Astrocyte (in vitro differentiated cells and primary cell): ENCODE results near the gene PTPRN2. TPM values are rescaled to one million over a fixed set of nuclear protein-coding genes. Genes with fewer than 3 reads are reported as not detected.

Experiments
- DNase-seq: peaks from one replicate; pipeline ENCODE4 v3.0.0-alpha.2; 2010; ENCODE audit warnings: low read depth
- FAIRE-seq: peaks from 2 replicates; lab custom pipeline; 2011; peaks lifted over from hg19 to GRCh38; lab: Jason Lieb, UNC
- H2AFZ ChIP-seq: 2 replicates; pipeline ENCODE4 v1.6.0; 2012; ENCODE audit warnings: low read depth, low read length, inconsistent platforms
- H3K27ac ChIP-seq: 2 replicates; pipeline ENCODE4 v1.5.1; 2011; ENCODE audit warnings: low read depth, low read length, inconsistent platforms
- H3K27me3 ChIP-seq: 2 replicates; pipeline ENCODE4 v1.6.0; 2011; ENCODE audit warnings: low read length, inconsistent platforms; ENCODE audit not compliant: insufficient read depth
- H3K36me3 ChIP-seq: 2 replicates; pipeline ENCODE4 v1.5.1; 2011; ENCODE audit warnings: low read length, inconsistent platforms; ENCODE audit not compliant: insufficient read depth
- H3K4me1 ChIP-seq: 2 replicates; pipeline ENCODE4 v1.5.1; 2011; ENCODE audit warnings: low read length, inconsistent platforms; ENCODE audit not compliant: insufficient read depth
- H3K4me2 ChIP-seq: 2 replicates; pipeline ENCODE4 v1.6.0; 2012; ENCODE audit warnings: low read length, inconsistent platforms
- H3K4me3 ChIP-seq: 2 replicates; pipeline ENCODE4 v1.5.1; 2011; ENCODE audit warnings: low read depth, mild to moderate bottlenecking, low read length, inconsistent platforms; ENCODE audit not compliant: insufficient read depth
- H3K79me2 ChIP-seq: 2 replicates; pipeline ENCODE4 v1.6.0; 2012; ENCODE audit warnings: mild to moderate bottlenecking, low read length, inconsistent platforms; ENCODE audit not compliant: insufficient read depth
- H3K9ac ChIP-seq: 2 replicates; pipeline ENCODE4 v1.6.0; 2012; ENCODE audit warnings: mild to moderate bottlenecking, low read length, inconsistent platforms
- H3K9me3 ChIP-seq: 2 replicates; pipeline ENCODE4 v1.5.1; 2012; ENCODE audit warnings: low read depth, mild to moderate bottlenecking, low read length, inconsistent platforms; ENCODE audit not compliant: insufficient read depth
- H4K20me1 ChIP-seq: 2 replicates; pipeline ENCODE4 v1.6.0; 2012; ENCODE audit warnings: low read length, inconsistent platforms; ENCODE audit not compliant: insufficient read depth
- H3K27ac Mint-ChIP-seq: one replicate; pipeline ENCODE4 v1.8.0; 2021; ENCODE audit warnings: mild to moderate bottlenecking, mixed read lengths; ENCODE audit not compliant: unreplicated experiment
- H3K27me3 Mint-ChIP-seq: one replicate; pipeline ENCODE4 v1.8.0; 2021; ENCODE audit warnings: low read depth, mixed read lengths; ENCODE audit not compliant: unreplicated experiment
- H3K36me3 Mint-ChIP-seq: one replicate; pipeline ENCODE4 v1.8.0; 2021; ENCODE audit warnings: low read depth, mixed read lengths; ENCODE audit not compliant: unreplicated experiment
- H3K4me1 Mint-ChIP-seq: one replicate; pipeline ENCODE4 v1.8.0; 2021; ENCODE audit warnings: low read depth, mixed read lengths; ENCODE audit not compliant: unreplicated experiment
- H3K4me3 Mint-ChIP-seq: one replicate; pipeline ENCODE4 v1.8.0; 2021; ENCODE audit warnings: mild to moderate bottlenecking, moderate library complexity, mixed read lengths; ENCODE audit not compliant: unreplicated experiment
- H3K9me3 Mint-ChIP-seq: one replicate; pipeline ENCODE4 v1.8.0; 2021; ENCODE audit warnings: mild to moderate bottlenecking, mixed read lengths; ENCODE audit not compliant: unreplicated experiment
- EZH2 ChIP-seq: IDR thresholded peaks from 2 replicates; pipeline ENCODE4 v1.6.1; 2012; ENCODE audit warnings: mild to moderate bottlenecking, low read length, inconsistent platforms; ENCODE audit not compliant: insufficient read depth
- total RNA-seq: library from RNA; stranded (reverse); gene quantifications from 2 replicates; pipeline ENCODE4 v1.2.1, GENCODE V29; 2021
- TF ChIP-seq, protein P1 (sequence below): IDR thresholded peaks from 2 replicates; pipeline ENCODE4 v1.5.1; 2011; ENCODE audit warnings: low read depth, mild to moderate bottlenecking, inconsistent platforms, low read length, moderate library complexity; ENCODE audit not compliant: insufficient read depth

PTPRN2 gene
- total RNA-seq, 1 donor from 2014 or later, result 0.09 TPM

DNA sequence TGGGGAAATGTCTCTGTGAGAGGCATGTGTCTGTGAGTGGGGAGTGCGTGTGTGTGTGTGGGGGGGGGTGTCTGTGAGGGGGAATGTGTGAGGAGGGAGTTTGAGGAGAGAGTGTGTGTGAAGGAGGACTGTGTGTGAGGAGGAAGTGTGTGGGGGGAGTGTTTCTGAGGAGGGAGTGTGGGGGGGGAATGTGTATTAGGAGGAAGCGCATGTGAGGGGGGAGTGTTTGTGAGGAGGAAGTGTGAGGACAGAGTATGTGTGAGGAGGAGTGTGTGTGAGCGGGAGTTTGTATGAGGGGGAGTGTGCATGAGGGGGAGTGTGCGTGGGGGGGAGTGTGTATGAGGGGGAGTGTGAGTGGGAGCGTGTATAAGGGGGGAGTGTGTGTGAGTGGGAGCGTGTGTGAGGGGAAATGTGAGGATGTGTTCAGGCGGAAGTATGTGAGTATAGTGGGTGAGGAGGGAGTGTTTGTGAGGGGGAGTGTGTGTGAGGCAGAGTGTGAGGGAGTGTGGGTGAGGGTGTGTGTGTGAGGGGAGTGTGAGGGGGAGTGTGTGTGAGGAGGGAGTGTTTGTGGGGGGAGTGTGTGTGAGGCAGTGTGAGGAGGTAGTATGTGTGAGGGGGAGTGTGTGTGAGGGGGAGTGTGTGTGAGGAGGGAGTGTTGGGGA, 21.8 kb upstream of the PTPRN2 start:
- H3K36me3 Mint-ChIP-seq, result peaks cover 1% of the 10 kb centered on the region

DNA sequence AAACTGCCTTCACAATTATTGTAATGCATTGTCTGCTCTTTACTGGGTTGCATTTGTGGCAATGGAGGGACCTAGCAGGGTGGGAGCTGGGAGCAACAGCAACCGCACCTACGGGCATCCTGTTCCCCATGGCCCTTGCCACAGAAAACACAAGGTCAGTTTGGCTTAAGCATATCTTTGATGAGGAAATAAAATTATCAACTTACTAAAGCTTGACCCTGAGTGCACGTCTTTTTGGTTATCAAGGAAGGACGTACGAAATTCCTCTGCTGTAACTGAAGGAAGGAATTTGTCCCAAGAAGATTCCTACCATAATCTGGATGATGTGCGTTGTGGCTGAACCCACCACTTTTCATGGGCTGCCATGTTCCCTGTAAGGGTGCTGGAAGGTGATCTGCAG, 19.9 kb upstream of the PTPRN2 start:
- Mint-ChIP-seq H3K36me3 (peaks cover 1% of the 10 kb centered on the region), H3K4me3 (no peak overlapping the region), H3K4me1 (no peaks in the 10 kb centered on the region), H3K27ac (no peak overlapping the region), H3K27me3 (no peaks in the 10 kb centered on the region), H3K9me3 (no peaks in the 10 kb centered on the region)
- H3K4me2 ChIP-seq, result no peak overlapping the region
- no peaks in the 10 kb centered on the region for H3K36me3 ChIP-seq
- H2AFZ ChIP-seq, result no peak overlapping the region
- no peaks in the 10 kb centered on the region for H3K79me2 ChIP-seq
- TF ChIP-seq EZH2, result no peak
- TF ChIP-seq, protein P1, sequence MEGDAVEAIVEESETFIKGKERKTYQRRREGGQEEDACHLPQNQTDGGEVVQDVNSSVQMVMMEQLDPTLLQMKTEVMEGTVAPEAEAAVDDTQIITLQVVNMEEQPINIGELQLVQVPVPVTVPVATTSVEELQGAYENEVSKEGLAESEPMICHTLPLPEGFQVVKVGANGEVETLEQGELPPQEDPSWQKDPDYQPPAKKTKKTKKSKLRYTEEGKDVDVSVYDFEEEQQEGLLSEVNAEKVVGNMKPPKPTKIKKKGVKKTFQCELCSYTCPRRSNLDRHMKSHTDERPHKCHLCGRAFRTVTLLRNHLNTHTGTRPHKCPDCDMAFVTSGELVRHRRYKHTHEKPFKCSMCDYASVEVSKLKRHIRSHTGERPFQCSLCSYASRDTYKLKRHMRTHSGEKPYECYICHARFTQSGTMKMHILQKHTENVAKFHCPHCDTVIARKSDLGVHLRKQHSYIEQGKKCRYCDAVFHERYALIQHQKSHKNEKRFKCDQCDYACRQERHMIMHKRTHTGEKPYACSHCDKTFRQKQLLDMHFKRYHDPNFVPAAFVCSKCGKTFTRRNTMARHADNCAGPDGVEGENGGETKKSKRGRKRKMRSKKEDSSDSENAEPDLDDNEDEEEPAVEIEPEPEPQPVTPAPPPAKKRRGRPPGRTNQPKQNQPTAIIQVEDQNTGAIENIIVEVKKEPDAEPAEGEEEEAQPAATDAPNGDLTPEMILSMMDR, result no peak
- H3K9me3 ChIP-seq, result no peaks in the 10 kb centered on the region
- H3K27me3 ChIP-seq, result no peaks in the 10 kb centered on the region
- no peak overlapping the region for H3K9ac ChIP-seq
- FAIRE-seq (no peak), DNase-seq (no peak)
- H3K27ac ChIP-seq, result no peak overlapping the region
- H4K20me1 ChIP-seq, result no peaks in the 10 kb centered on the region
- H3K4me3 ChIP-seq, result no peak overlapping the region
- no peaks in the 10 kb centered on the region for H3K4me1 ChIP-seq

More for the DNA sequence above, 21.8 kb upstream of the PTPRN2 start:
- Histone ChIP-seq H3K36me3 (no peaks in the 10 kb centered on the region), H3K4me3 (no peak overlapping the region), H3K27ac (no peak overlapping the region), H3K79me2 (no peaks in the 10 kb centered on the region), H3K4me2 (no peak overlapping the region), H4K20me1 (no peaks in the 10 kb centered on the region), H3K9ac (no peak overlapping the region), H3K4me1 (no peaks in the 10 kb centered on the region), H3K9me3 (no peaks in the 10 kb centered on the region), H2AFZ (no peak overlapping the region), H3K27me3 (no peaks in the 10 kb centered on the region)
- FAIRE-seq, result no peak
- no peaks in the 10 kb centered on the region for H3K9me3 Mint-ChIP-seq
- DNase-seq, result no peak
- no peaks in the 10 kb centered on the region for H3K4me1 Mint-ChIP-seq
- H3K27ac Mint-ChIP-seq, result no peak overlapping the region
- H3K27me3 Mint-ChIP-seq, result no peaks in the 10 kb centered on the region
- TF ChIP-seq, protein P1, result no peak
- TF ChIP-seq EZH2, result no peak
- no peak overlapping the region for H3K4me3 Mint-ChIP-seq
